ENCODE results near the gene PVALB.

DNA sequence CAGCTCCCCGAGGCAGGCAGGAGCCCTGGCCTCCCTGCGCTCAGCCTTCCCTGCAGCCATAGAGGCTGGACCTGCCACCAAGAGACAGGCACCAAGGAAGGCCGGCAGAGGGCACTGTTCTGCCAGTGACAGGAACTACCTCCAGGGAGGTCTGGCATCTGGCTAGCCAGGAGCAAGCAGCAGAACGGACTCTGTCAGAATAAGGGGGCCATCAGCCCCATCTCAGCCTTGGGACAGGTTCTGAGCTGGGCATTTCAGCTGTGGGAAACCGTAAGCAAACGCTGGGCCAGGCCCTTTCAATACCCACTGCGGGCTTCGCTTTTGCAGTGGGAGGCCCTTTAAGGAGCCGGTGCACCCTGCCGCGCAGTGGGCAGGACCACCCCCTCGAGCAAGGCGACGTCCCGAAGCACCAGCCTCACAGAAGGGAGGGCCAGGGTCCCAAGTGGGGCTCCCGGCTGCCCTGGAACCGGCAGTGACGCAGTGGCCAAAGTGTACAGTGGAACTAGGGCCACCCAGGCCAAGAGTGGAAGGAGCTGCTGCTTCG is 59.1 kb downstream of the PVALB start:
- TF ChIP-seq, protein P1, sequence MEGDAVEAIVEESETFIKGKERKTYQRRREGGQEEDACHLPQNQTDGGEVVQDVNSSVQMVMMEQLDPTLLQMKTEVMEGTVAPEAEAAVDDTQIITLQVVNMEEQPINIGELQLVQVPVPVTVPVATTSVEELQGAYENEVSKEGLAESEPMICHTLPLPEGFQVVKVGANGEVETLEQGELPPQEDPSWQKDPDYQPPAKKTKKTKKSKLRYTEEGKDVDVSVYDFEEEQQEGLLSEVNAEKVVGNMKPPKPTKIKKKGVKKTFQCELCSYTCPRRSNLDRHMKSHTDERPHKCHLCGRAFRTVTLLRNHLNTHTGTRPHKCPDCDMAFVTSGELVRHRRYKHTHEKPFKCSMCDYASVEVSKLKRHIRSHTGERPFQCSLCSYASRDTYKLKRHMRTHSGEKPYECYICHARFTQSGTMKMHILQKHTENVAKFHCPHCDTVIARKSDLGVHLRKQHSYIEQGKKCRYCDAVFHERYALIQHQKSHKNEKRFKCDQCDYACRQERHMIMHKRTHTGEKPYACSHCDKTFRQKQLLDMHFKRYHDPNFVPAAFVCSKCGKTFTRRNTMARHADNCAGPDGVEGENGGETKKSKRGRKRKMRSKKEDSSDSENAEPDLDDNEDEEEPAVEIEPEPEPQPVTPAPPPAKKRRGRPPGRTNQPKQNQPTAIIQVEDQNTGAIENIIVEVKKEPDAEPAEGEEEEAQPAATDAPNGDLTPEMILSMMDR (IDR thresholded peaks at IDR 0.05; ENCODE audit: extremely low read depth in 1 of 2, insufficient read depth in 1 of 2, low read depth in 1 of 2, low read length in 2 of 2), result peak; percentile 82 to 94
- no peak for TF ChIP-seq POLR2AphosphoS5 (IDR thresholded peaks at IDR 0.05; ENCODE audit: insufficient read depth, low read depth, low read length)
